HG03060 (cell line): ENCODE results near the gene PRKAR2A.

Experiments
- ATAC-seq: cut with Tn5 transposase; IDR thresholded peaks from one replicate; pipeline ENCODE4 v1.9.1; 2021; ENCODE audit warnings: low read depth, moderate number of reproducible peaks; ENCODE audit not compliant: unreplicated experiment

The PRKAR2A gene

DNA sequence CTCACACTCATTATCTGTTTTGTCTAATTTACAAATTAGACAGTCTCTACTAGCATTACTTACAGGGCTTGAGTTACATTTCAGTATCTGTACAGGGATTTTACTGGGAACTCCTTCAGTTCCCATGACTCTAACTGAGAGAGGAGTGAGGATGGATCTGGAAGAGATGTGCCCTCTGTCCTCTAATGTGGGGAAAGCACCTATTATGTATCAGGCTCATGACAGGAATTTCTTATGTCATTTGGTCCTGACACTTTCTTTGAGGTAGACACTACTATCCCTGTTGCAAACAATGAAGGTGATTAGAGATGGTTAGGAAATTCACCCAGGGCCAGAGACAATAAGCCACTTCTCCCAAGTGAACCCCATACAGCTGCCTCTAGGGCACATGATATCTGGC, 151.1 kb downstream of the PRKAR2A start:
- no peak for ATAC-seq
